Panc1 (cell line): ENCODE data around the gene HIPK2.

Source experiments
- CTCF ChIP-seq: fragments of 450-650 bp; IDR thresholded peaks from 2 replicates; pipeline ENCODE4 v1.5.1; 2017; ENCODE audit warnings: mild to moderate bottlenecking
- POLR2AphosphoS5 ChIP-seq: IDR thresholded peaks from 2 replicates; pipeline ENCODE4 v1.6.1; 2012; ENCODE audit warnings: mild to moderate bottlenecking, low read depth, low read length, moderate library complexity
- TCF7L2 ChIP-seq: IDR thresholded peaks from 2 replicates; pipeline ENCODE4 v1.6.1; 2011; ENCODE audit warnings: mild to moderate bottlenecking, low read depth, low read length, inconsistent platforms

GRCh38 chr7:139557857-139558581 is 219.8 kb downstream of the HIPK2 start:
- no peak for TF ChIP-seq POLR2AphosphoS5
- no peak; the same call in 1 of the 2 replicates for TF ChIP-seq CTCF
- no peak for TF ChIP-seq TCF7L2
